Measurements from ENCODE around the gene ASGR2.
A peak's percentile ranks its signal among the peaks of the same experiment; 100 is the strongest.

Gene ASGR2

DNA sequence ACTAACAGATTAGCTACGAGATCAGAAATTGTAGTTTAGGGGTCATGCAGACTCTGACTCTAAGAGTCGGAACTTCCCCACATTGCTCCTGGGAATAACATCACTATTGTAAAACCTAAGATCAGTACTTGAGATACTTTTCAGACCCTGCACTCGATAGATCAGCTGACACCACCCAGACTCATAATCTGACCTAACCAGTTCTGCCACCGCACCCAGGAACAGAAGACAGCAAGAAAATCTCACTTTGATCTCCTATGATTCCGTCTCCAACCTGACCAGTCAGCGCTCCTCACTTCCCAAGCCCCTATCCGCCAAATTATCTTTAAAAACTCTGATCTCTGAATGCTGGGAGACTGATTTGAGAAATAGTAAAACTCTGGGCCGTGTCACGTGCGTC, 27.2 kb upstream of the ASGR2 start:
- DNase-seq (ENCODE audit: extremely low spot score) = no peak
- CTCF ChIA-PET = interaction anchor here (0.6 to 15.1 kb wide), 7 partner anchors 8 to 299 kb away, joined by 3 to 247 read pairs (median 5); partner anchors contain the start of gene SLC16A11
- POLR2A ChIA-PET = no interaction called here
- TF ChIP-seq, protein P1, sequence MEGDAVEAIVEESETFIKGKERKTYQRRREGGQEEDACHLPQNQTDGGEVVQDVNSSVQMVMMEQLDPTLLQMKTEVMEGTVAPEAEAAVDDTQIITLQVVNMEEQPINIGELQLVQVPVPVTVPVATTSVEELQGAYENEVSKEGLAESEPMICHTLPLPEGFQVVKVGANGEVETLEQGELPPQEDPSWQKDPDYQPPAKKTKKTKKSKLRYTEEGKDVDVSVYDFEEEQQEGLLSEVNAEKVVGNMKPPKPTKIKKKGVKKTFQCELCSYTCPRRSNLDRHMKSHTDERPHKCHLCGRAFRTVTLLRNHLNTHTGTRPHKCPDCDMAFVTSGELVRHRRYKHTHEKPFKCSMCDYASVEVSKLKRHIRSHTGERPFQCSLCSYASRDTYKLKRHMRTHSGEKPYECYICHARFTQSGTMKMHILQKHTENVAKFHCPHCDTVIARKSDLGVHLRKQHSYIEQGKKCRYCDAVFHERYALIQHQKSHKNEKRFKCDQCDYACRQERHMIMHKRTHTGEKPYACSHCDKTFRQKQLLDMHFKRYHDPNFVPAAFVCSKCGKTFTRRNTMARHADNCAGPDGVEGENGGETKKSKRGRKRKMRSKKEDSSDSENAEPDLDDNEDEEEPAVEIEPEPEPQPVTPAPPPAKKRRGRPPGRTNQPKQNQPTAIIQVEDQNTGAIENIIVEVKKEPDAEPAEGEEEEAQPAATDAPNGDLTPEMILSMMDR (IDR thresholded peaks at IDR 0.05; ENCODE audit: control extremely low read depth, extremely low read depth, low read depth, missing control alignments) = no peak

DNA sequence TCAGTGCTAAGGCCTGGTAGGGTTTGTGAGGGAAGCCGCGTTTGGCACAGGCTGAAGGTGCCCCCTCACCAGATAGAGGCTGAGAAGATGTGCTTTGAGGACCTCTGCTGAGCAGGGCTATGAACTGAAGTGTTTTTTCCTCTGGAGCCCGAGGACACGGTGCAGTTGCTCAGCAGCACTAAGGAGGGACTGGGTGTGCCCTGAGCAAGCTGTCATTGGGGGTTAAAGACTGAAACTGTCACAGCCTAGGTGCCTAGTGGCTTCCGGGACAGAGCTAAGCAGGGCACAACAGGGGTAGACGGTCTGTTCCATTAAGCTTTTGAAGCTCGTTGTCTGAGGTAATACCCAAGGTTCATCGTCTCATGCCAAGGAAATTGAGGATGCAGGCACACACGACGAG, 24.8 kb upstream of the ASGR2 start:
- ChIA-PET CTCF (interaction anchor here (7.3 to 15.1 kb wide), 2 partner anchors 88 to 94 kb away, joined by 80 to 247 read pairs; partner anchors contain the start of gene SLC16A11), POLR2A (no interaction called here)
- TF ChIP-seq, protein P1 (IDR thresholded peaks at IDR 0.05; ENCODE audit: control extremely low read depth, extremely low read depth, low read depth, missing control alignments) = no peak
- no peak for DNase-seq (ENCODE audit: extremely low spot score)

DNA sequence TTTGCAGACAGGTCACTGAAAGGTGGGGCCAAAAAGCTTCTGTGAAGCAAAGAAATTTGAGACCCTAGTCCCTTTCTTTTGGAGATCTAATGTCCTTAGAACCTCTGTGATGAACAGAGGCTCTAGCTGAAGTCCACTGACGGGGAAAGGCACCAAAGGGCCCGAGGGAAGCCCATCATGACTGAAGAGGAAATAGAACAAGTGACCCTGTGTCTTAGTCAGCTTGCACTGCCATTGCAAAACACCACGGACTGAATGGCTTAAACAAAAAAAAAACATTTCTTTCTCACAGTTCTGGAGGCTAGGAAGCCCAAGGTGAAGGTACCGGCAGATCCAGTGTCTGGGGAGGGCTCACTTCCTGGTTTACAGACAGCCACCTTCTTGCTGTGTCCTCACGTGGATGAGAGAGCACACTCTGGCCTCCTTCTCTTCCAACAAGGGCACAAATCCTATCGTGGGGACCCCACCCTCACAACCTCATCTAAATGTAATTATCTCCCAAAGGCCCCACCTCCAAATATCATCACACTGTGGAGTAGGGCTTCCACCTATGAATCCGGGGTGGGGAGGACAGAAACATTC, 24.3 kb upstream of the ASGR2 start:
- ChIA-PET CTCF (interaction anchor here (2.8 to 15.1 kb wide), 3 partner anchors 16 to 94 kb away, joined by 17 to 247 read pairs (median 80); partner anchors contain the start of gene SLC16A11), POLR2A (no interaction called here)
- TF ChIP-seq, protein P1 (IDR thresholded peaks at IDR 0.05; ENCODE audit: control extremely low read depth, extremely low read depth, low read depth, missing control alignments) = no peak
- no peak for DNase-seq (ENCODE audit: extremely low spot score)

DNA sequence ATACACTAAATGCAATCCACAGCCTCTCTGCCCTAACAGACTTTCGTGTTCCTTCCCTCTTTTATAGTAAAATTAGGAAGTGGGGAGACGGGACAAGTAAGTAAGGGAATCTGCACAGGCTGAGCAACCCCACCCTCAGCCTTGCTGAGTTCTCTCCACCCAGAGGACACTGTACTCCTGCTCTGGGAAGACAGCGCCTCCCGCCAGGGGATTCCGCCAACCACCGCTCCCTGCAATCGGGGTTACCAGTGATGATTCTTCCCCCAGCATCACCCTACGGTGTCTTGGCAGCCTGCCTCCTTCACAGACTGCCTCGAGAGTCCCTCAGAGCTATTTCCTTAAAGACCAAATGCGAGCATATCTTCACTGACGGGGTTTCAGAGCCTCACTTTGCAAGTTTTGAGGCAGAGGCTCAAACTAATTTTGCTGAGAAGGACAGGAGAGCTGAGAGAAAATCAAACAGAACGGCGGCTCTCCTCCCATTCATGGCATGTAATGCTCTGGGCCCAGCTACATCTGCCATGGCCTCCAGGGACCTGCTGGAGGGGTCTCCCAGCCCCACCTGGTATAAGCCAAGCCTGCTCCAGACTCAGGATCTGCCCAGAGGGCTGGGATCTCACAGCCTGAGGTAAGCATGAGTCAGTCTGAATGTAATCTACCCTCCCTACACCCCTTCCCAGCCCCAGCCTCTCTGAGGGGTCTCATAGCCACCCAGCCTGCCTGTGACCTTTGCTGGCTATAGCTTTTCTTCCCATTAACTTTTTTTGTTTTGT, 22.7 kb upstream of the ASGR2 start:
- POLR2A ChIA-PET = no interaction called here
- TF ChIP-seq, protein P1 (IDR thresholded peaks at IDR 0.05; ENCODE audit: control extremely low read depth, extremely low read depth, low read depth, missing control alignments) = no peak
- CTCF ChIA-PET = interaction anchor here (0.7 to 15.1 kb wide), 28 partner anchors 10 to 316 kb away, joined by 3 to 247 read pairs (median 5); partner anchors contain the start of genes SLC16A11 and SLC16A13
- no peak for DNase-seq (ENCODE audit: extremely low spot score)

DNA sequence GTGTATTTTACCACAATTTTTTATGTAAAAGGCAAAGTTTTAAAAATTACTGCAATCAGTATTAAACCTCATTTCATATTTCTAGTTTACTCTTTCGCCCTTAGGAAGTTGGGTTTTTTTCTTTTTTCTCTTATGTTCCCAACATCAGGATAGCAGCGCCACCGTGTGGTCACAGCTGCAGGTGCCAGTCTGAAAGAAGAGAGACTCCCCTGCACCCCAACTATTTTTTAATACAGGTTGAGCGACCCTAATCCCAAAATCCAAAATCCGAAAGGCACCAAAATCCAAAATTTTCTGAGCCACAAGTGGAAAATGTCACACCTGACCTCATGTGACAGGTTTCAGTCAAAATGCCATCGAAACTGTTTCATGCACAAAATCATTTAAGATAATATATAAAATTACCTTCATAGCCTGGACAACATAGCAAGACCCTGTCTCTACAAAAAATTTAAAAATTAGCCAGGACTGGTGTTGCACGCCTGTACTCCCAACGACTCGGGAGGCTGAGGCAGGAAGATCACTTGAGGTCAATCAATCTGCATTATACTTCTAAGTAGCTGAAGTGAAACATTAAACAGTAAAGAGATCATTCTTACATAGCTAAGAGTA, 21.8 kb upstream of the ASGR2 start:
- ChIA-PET CTCF (interaction anchor here (0.7 to 15.1 kb wide), 25 partner anchors 10 to 315 kb away, joined by 3 to 247 read pairs (median 5); partner anchors contain the start of genes SLC16A11 and SLC16A13), POLR2A (no interaction called here)
- TF ChIP-seq, protein P1 (IDR thresholded peaks at IDR 0.05; ENCODE audit: control extremely low read depth, extremely low read depth, low read depth, missing control alignments) = peak; percentile 88
- peak; percentile 78 for DNase-seq (ENCODE audit: extremely low spot score)

DNA sequence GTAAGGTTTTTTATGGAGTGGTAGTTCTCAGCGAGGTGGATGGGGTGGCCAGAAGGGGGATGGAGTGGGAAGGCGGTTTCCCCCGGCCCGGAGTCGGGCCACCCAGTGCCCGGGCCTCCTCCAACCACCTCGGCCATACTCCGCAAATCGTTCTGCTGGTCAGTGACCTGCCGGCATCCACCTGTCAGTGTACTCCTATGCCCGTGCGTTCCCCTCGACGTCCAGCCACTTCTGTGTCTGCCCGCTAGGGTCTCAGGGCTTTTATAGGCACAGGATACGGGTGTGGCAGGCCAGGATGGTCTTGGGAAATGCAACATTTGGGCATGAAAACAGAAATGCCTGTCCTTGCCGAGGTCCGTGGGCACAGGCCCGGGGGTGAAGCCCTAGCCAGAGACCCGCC, 19.3 kb upstream of the ASGR2 start:
- POLR2A ChIA-PET = interaction anchor here (0.8 kb wide), 1 partner anchor 91 kb away, joined by 3 read pairs; no protein-coding TSS in a partner anchor
- CTCF ChIA-PET = interaction anchor here (0.8 to 15.1 kb wide), 19 partner anchors 9 to 130 kb away, joined by 3 to 247 read pairs (median 5); partner anchors contain the start of genes SLC16A11 and SLC16A13
- TF ChIP-seq, protein P1 (IDR thresholded peaks at IDR 0.05; ENCODE audit: control extremely low read depth, extremely low read depth, low read depth, missing control alignments) = no peak

More for the DNA sequence above, 19.3 kb upstream of the ASGR2 start:
- DNase-seq (ENCODE audit: extremely low spot score) = no peak
